GM21786 (cell line): Measurements from ENCODE around the gene NAP1L4.

Experiments used
- ATAC-seq: cut with Tn5 transposase; IDR thresholded peaks from one replicate; pipeline ENCODE4 v1.9.1; 2021; ENCODE audit not compliant: unreplicated experiment

NAP1L4 gene

DNA sequence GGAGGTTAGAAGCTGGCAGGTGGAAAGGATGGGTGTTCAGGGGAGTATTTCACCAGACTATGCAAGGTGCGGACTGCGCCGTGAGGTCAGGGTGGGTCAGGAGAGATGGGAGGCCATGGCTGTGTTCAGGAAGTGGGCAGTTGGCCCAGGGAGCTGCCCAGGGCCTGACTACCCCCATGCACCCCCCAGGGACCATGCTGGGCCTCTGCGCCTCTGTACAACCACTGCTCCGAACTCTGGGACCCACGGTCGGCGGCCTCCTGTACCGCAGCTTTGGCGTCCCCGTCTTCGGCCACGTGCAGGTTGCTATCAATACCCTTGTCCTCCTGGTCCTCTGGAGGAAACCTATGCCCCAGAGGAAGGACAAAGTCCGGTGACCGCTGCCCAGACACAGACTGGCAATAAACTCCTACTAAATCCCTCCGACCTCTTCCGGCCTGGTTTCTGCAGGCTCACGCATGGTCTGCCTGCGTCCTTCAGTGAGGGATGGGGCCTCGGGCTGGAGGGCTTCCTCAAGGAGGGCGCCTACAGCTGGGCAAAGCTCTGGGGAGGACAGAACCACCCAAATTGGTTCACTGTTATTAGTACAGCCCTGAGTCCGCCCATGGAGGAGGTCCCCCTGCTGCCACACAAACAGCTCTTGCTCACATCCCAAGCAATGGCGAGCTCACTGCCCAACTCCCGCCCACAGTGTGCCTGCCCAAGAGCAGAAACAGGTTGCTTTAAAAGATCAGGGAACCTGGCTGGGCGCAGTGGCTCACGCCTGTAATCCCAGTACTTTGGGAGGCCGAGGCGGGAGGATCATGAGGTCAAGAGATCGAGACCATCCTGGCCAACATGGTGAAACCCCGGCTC lies 67.1 kb downstream of the NAP1L4 start:
- ATAC-seq: no peak

DNA sequence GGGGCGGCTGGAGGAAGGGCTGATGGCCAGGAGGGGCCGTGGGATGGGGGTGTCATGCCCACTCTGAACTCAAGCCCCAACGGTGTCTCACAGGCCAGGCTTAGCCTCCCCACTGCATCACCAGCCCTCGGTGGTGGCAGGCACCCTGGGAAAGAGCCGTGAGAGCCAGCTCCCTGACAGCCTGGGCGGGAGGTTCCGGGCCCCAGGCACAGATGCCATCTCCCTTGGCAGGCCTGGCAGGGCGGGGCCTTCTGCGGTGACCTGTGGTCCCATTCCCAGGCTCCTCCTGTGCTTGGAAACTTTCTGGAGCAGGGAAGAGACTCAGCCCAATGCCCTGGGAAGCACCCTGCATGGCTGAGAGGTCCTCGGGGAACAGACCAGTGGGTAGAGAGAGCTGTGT lies 67.7 kb downstream of the NAP1L4 start:
- no peak for ATAC-seq

DNA sequence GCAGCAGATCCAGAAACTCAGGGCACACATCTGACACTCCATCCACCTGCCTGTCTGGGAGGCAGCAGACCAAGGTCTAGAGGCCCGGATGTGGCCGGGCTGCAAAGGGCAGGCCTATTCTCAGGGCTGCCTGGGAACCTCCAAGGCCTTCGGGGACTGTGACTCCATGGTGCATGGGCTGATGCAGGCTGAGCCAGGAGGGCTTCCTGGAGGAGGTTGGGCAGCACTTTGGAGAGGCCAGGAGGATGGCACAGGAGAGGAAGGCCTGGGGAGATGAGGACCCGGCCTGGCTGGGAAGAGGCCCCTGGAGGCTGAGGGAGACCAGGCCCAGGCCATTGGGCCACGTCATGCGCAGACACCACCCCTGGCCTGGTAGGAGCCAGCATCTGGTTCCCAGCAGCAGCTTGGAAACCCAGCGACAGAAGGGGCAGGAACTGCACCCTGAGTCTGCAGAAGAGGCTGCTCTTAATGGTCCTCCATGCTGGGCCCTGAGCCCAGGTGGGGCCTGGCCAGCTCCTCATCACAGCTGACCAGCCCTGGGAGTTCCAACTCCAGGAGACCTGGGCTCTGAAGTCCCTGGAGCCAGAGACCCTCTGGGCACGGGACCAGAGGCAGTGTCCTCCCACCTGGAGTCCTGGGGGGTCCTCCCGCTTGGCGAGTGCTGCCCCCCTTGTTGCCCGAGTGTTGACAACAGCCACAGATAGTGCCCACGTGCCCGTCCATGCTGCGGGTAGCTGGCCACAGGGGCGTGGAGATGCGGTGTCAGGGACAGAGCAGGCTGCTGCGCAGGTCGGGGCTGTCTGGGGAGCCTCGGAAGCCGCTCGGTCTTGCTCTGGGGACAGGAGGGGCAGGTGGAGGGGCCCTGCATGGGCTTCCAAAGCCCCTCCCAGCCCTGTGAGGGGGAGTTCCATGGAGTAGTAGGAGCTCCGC lies 68.4 kb downstream of the NAP1L4 start:
- ATAC-seq: no peak

DNA sequence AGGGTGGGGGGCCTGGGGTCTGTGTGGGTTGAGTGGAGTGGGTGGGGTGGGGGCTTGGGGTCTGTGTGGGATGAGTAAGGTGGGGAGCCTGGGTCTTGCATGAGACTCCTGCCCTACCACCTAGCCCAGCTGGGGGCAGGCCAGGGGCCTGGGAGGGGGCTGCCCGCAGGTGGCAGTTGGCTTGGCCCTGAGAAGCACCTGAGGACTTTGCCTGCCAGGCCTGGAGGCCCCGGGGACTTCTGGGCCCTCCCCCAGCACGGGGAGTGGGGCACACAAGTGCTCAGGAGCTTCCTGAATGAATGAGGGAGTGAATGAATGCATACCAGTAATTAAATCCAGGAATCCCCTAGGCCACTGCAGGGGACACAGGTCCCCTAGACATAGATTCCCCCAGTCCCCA lies 69.5 kb downstream of the NAP1L4 start:
- no peak for ATAC-seq

DNA sequence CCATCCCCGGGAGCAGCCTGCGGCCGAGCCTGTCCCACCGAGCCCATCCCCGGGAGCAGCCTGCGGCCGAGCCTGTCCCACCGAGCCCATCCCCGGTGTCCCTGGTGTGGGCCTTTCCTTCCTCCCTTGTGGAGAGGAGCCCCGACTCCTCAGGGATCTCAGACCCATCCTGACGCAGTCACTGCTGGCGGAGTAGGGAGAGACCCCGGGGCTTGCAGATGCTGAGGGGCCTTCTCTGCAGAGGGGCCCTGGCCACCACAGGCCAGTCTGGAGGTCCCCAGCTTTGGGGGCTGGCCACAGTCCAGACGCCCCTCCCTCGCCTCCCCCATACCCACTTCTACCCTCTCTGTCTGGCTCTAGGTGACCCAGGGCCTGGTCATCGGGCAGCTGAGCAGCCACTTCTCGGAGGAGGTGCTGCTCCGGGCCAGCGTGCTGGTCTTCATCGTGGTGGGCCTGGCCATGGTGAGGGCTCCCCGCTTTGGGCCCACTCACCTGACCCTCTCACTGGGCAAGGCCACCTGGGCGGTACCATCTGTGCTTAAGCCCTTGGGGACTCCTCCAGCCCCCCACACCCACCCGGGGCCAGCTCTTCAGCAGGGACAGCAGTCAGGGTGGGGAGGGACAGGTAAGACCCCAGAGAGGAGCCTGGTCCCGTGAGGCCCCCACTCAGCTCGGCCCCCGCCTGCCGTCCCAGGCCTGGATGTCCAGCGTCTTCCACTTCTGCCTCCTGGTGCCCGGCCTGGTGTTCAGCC lies 70.2 kb downstream of the NAP1L4 start:
- no peak for ATAC-seq

DNA sequence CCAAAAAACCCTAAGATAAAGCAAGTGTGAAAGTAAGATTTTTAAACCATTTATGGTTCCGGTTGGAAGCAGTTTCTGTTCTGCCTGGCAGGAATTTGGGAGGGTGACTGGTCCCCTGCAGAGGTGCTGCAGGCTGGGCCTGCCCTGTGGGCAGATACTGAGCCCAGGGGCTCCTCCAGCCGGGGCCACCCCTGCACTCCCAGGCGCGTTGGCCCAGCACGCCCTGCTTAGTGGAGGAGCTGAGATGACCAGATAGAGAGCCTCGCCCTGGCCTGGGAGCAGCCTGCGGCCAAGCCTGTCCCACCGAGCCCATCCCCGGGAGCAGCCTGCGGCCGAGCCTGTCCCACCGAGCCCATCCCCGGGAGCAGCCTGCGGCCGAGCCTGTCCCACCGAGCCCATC lies 70.9 kb downstream of the NAP1L4 start:
- ATAC-seq: no peak

DNA sequence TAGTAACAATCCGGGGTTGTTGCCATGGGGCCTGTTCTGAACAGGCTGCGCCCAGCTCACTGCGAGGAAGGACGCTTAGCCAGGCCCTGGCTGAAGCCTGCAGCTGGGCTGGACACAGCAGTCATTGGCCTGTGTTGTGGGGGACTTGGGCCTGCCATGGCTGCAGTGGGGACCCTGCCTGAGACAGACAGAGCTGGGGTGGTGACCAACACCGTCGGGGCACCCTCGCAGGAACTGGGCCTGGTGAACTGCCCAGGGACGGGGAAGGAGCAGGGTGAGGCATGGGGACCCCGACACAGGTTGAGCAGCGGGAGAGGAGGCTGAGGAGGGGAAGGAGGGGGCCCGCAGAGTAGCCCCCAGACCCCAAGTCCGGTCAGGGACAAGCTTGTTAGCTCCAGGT lies 71.8 kb downstream of the NAP1L4 start:
- ATAC-seq: no peak

DNA sequence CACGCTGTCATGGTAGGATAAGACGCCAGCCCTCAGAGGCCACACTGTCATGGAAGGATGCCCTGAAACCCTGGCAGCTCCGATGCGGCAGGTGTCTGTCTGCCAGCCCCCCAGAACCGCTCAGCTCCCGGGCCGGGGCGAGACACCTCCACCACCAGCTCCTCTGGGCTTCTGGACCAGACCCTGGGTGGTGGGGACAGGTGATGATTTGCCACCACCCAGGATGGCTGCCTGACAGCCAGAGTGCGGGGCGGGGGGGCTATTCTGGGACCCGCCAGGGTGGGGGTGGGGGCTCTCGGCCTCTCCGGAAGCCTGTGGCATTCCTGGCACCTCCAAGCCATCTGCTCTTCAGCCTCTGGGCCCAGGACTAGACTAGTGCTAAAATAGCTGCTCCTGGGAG lies 72.3 kb downstream of the NAP1L4 start:
- ATAC-seq: no peak

DNA sequence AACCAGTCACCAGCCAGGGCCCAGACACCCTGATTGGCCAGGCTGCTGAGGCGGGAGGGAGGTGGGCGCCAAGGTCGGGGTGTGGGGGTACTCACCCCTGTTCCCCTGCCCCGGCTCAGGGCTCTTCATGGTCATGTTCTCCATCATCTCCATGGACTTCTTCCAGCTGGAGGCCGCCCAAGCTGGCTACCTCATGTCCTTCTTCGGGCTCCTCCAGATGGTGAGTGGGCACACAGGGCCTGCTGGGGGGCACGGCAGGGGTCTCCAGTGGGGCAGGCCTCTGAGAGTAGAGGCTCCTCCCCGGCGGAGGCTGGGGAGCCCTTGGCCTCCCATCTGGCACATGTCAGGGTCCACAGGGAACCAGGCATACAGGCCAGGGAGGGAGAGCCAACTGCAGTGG lies 72.9 kb downstream of the NAP1L4 start:
- ATAC-seq: no peak

DNA sequence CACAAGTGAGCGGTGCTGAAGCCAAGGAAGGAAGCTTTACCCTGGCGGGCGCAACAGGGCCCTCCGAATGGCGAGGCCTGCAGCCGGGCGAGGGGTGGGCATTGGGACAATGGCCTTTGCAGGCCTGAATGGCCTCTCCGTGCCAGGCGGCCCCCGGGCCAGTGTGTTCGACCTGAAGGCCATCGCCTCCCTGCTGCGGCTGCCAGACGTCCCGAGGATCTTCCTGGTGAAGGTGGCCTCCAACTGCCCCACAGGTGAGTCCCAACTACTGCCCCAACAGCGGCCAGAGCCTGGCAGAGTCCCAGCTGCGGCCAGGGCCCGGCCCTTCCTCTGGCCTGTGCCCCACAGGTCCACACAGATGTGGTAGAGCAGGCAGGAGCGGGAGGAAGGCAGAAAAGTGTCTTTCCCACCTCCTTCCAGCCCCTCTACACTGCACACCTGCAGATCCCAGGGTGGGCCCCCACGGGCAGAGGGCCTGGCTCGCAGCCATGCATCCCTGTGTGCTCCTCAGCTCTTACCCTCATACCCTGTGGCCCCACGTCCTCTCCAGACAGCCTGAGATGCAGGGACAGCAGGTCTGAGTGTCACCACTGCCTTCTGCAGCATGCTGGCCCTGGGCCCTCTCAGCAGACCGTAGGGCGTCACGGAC lies 74.2 kb downstream of the NAP1L4 start:
- ATAC-seq: no peak

DNA sequence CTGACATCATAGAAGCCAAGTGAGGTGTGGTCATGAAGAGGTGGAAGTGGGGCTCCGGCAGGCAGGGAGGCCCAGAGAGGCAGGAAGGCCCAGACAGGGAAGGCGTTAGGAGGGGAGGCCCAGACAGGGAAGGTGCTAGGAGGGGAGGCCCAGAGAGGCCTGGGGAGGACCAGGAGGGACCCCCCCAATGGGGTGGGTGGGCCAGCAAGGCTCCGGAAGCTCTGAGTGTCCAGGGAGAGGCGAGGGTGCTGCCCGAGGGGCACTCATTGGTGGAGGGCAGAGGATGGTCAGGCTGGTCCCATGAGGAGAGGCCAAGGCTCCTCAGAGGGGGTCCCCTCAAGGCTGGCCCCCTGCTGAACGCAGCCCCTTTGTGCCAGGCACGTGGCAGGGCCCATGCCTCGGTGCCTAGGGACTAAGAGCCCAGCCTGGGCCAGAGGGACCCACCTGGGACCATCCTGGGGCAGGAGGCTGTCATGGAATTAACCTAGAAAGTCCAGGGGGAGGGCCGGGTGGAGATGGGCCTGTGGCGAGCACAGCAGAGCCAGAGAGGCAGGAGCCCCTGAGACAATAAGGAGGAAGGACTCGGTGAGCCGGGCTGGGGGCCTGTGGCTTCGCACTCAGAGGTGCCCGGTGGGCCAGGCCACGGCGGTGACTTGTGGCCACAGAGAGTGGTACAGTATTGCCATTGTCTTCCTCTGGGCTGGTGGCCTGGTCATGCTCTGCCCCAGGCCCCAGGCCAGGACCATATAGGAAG lies 75.1 kb downstream of the NAP1L4 start:
- ATAC-seq: no peak

DNA sequence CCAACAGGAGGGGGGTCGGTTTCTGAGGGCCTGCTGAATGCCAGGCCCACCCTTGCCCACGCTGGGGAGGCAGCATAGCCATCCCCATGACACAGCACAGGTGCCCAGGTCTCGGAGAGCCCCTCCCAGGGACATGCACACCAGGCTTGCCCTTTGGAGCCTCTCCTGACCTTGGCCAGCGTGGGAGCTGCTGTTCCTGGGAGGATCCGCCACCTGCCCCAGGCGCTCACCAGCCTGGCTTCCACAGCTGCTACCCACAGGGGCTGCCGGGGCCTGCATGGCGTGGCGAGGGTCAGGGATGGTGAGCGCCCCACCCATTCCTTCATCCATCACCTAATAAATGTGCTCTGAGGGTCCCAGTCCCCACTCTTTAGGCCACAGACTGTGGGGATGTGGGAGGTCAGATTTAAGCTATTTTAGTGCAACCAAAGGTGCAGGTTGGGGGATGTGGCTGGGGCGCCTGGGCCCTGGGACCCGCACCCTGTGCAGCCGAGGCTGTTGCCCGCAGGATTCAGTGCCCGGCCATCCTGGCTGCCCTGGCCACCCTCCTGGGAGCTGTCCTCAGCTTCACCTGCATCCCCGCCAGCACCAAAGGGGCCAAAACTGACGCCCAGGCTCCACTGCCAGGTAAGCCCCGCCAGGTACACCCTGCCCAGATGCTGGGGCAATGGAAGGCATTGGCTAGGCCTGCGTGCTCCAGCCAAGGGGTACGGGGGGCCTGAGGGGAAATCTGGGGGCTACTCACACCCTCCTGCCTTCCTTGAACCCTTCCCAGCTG lies 75.8 kb downstream of the NAP1L4 start:
- no peak for ATAC-seq

DNA sequence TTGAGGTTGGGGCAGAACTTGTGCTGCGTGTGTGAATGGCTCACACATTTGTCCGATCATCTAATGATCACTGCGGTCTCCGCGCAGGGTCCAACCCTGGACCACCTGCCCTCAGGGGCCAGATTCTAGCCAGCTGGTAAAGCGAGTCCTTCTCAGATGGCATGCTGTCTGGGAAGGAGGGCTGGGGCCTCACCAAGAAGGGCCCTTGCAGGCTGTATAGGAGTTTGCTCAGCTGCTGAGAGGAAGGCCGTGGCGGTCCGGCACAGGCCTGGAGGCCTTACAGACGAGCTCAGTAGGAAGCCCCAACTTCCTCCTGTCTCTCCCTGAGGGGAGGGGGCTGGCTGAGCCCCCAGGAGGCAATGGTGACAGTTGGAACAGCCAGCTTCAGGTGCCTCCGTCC lies 76.7 kb downstream of the NAP1L4 start:
- no peak for ATAC-seq

DNA sequence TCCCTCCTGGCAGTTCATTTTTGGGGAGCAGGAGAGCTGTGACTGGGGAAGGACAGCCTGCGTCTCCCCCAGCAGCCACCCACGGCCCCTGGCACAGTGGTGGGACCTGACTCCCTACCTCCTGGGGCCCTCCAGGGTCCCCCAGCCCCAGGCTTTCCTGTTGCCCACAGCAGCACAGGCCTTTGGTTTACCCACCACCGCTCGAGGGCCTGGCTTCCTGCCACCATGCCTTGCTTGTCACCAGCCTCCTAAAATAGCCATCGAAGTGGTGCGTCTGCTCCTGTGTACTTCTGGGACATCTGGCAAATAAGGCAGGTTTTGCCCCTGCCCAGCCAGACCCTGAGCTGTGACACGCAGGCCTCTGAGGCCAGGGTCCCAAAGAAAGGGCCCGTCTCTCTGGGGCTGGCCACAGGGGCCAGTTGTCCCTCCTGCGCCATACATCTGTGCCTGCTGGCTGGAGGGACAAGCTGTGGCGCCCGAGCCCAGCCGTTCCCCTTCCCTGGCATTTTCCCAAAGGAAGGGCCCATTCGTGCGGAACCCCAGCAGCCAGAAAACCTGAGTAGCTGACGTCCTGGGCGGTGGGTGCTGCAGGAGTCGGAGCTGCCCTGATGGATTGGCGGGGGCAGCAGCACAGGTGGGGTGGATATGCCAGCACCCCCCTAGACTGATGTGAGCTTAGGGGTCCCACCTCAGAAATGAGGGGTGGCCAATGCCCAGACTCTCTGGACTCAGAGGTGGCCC lies 77.5 kb downstream of the NAP1L4 start:
- ATAC-seq: no peak

DNA sequence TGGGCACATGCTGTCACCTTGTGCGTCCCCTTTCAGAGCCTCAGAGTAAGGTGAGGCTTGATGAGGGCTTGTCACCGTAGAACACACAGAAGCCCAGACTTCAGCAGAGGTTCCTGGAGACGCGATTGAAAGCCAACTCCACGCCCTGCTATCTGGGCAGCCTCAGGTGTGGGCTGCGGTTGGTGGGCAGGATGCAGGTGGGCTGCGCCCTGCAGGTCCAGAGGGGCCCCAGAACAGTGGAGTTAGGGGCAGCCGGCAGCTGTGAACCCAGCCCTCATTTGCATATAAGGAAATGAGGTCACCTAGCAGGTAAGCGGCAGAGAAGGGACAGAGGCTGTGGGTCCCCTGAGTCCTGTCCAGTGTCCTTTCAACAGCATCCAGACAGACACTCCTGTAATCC lies 78.4 kb downstream of the NAP1L4 start:
- ATAC-seq: no peak

DNA sequence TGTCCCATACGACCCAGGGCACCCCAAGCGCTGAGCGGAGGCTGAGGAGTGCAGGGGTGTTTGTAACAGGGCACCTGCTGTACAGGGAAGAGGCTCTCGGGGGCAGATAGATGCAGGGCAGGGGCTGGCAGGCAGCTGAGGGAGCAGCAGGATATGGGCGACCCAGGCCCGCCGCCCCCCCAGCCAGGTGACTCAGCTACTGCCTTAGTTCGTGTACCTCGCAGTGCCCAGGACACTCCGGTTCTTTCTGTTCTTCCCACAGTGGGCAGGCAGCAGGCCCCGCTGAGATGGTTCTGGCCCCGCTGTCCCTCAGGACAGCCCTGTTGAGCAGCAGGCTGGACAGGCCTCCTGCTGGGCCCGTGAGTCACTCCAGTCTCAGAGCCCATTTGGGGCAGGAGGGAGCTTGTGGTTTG lies 79.1 kb downstream of the NAP1L4 start:
- ATAC-seq: no peak

DNA sequence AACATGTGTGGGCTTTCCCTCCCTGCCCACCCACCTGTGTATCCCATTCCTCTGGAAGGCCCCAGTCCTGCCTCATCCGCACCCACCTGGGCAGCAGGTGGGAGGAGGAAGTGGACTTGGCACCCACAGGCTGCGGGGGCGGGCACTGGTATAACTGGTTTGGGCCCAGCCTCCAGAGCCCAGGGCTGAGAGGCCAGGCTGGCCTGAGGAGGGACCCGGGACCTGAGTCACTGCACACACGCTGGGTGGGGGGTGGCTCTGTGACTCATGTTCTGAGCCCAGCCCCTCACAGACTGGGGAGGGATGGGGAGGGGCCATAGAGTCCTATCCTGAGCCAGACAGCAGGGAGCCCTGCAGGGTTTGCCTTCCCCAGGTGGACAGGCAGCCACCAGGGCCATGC lies 79.6 kb downstream of the NAP1L4 start:
- ATAC-seq: no peak

DNA sequence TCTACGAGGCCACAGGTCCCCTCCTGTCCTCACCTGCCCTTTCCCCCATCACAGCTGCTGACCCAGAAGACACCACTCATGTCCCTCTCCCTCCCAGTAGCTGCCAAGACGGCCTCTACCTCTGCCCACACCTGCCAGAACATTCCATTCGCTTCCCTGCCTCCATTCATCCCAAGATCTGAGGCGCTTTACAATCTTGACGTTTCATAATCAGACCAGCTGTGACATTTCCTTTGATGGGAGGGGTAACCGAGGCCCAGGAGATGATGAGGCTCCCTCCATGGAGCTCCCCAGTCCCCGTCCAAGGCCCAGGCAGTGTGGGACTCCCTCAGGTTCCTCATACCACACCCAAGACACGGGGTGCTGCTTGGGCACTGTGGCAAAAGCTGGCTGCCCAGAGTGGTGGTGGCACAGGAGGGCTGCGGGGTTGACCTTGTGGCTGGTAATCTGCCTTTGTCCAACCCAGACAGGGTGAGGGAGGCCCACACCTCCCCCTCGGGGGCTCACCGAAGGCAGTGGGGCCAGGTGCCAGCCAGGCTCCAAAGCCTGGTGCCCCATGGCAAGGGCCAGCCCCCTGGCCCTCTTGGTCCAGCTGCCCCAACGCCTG lies 80.2 kb downstream of the NAP1L4 start:
- ATAC-seq: no peak
